ENCODE measurements around the gene PRKG1.

DNA sequence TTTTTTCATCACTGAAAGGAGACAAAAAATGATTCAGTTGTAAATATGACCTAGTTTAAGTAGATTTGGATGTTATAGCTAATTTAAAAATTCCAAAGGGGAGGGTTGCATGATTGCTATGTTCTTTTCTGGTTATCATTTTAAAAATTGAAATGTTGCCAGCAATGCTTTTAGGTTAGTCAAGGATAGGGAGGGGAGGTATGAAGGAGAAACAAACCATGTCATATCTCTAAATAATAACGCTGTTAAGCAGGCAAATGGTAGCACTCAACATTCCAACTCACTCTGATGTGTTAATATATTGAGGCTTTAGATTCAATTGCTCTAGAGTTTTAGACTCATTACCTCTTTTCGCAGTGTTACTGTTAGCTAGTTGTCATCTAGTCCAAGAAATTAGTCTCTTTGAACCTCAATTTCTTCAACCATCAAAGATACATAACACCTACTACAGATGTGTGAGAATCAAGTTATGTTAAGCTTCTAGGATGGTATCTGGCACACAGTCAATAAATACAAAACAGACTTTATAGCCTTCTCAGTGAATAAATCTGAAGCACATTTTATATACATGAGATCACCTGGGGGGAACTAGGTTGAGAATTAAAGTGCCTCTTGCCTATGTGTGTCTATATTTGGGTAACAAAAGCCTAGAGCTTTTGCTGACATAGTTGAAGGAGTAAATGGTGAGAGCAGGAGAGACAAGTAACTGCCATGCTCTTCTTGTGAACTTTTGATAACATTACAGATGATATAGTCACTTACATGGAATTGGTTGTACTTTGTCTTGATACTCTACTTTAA, 500.2 kb downstream of the PRKG1 start:
- TF ChIP-seq, protein P1, sequence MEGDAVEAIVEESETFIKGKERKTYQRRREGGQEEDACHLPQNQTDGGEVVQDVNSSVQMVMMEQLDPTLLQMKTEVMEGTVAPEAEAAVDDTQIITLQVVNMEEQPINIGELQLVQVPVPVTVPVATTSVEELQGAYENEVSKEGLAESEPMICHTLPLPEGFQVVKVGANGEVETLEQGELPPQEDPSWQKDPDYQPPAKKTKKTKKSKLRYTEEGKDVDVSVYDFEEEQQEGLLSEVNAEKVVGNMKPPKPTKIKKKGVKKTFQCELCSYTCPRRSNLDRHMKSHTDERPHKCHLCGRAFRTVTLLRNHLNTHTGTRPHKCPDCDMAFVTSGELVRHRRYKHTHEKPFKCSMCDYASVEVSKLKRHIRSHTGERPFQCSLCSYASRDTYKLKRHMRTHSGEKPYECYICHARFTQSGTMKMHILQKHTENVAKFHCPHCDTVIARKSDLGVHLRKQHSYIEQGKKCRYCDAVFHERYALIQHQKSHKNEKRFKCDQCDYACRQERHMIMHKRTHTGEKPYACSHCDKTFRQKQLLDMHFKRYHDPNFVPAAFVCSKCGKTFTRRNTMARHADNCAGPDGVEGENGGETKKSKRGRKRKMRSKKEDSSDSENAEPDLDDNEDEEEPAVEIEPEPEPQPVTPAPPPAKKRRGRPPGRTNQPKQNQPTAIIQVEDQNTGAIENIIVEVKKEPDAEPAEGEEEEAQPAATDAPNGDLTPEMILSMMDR (IDR thresholded peaks at IDR 0.05; ENCODE audit: low read depth, low read length): no peak
- TF ChIP-seq EZH2phosphoT487 (IDR thresholded peaks at IDR 0.05; ENCODE audit: low read depth): no peak

All from OCI-LY3 (cell line).